K562 (cell line): ENCODE measurements around the gene EML3.

Experiments
- COPS2 ChIP-seq: fragments of 450-650 bp; conservative IDR thresholded peaks from 2 replicates; pipeline ENCODE4 v1.6.1; 2016; ENCODE audit warnings: mild to moderate bottlenecking, moderate library complexity
- CTBP1 ChIP-seq: fragments of 450-650 bp; IDR thresholded peaks from 2 replicates; pipeline ENCODE4 v1.6.1; 2016; ENCODE audit warnings: borderline replicate concordance
- CTCF ChIP-seq, 3 experiments: IDR thresholded peaks in 2 of 3; conservative IDR thresholded peaks in 1 of 3; 2 replicates each; pipeline ENCODE4 v1.5.1; 2011 to 2012; ENCODE audit warnings: low read length in 3 of 3, mild to moderate bottlenecking in 3 of 3, control low read depth in 2 of 3, improper control_type of control experiment in 1 of 3, inconsistent platforms in 1 of 3, low read depth in 1 of 3, mixed read lengths in 1 of 3, moderate library complexity in 1 of 3; ENCODE audit not compliant: insufficient read depth in 2 of 3
- EHMT2 ChIP-seq: fragments of 450-650 bp; IDR thresholded peaks from 2 replicates; pipeline ENCODE4 v1.6.1; 2018; ENCODE audit warnings: antibody characterized with exemption
- FOXM1 ChIP-seq, 2 experiments: fragments of 450-650 bp in 1 of 2; sonication (generic) in 1 of 2; formaldehyde crosslinking in 1 of 2; IDR thresholded peaks; 2 replicates each; pipeline versions ENCODE4 v1.6.1 to v1.9.0; 2017 to 2022; ENCODE audit warnings: low read depth in 2 of 2, mild to moderate bottlenecking in 2 of 2, missing genetic modification reagents in 1 of 2, moderate library complexity in 1 of 2
- NCOA6 ChIP-seq: fragments of 450-650 bp; IDR thresholded peaks from 2 replicates; pipeline ENCODE4 v1.6.1; 2017; ENCODE audit warnings: mild to moderate bottlenecking
- POLR2A ChIP-seq: fragments of 450-650 bp; conservative IDR thresholded peaks from 2 replicates; pipeline ENCODE4 v1.6.1; 2016
- RCOR1 ChIP-seq, 2 experiments: IDR thresholded peaks; 2 replicates each; pipeline ENCODE4 v1.6.1; 2012; ENCODE audit warnings: low read depth in 2 of 2, low read length in 2 of 2, borderline replicate concordance in 1 of 2, improper control_type of control experiment in 1 of 2
- SLC30A9 ChIP-seq: fragments of 250-450 bp; sonication (Bioruptor Pico); IDR thresholded peaks from 2 replicates; pipeline ENCODE4 v1.8.0; 2022; ENCODE audit warnings: mild to moderate bottlenecking, moderate library complexity
- ZBTB40 ChIP-seq, 2 experiments: fragments of 450-650 bp in 1 of 2; sonication (generic) in 1 of 2; formaldehyde crosslinking in 1 of 2; IDR thresholded peaks; 2 replicates each; pipeline versions ENCODE4 v1.7.1 to v1.9.0; 2016 to 2022; ENCODE audit warnings: inconsistent platforms in 1 of 2, mild to moderate bottlenecking in 1 of 2, missing genetic modification reagents in 1 of 2
- ZNF263 ChIP-seq: sonication (generic); formaldehyde crosslinking; IDR thresholded peaks from 2 replicates; pipeline ENCODE4 v1.8.0; 2022; ENCODE audit warnings: mild to moderate bottlenecking, missing genetic modification reagents, borderline replicate concordance
- ZNF384 ChIP-seq: IDR thresholded peaks from 2 replicates; pipeline ENCODE4 v1.6.1; 2012; ENCODE audit warnings: low read depth, low read length, improper control_type of control experiment
- ZNF551 ChIP-seq: fragments of 250-450 bp; sonication (Bioruptor Pico); IDR thresholded peaks from 2 replicates; pipeline ENCODE4 v1.5.0; 2021; ENCODE audit warnings: mild to moderate bottlenecking, moderate library complexity
- ZNF57 ChIP-seq: fragments of 450-650 bp; formaldehyde crosslinking; IDR thresholded peaks from 2 replicates; pipeline ENCODE4 v1.4.0; 2020; ENCODE audit warnings: mild to moderate bottlenecking, moderate library complexity

- TF ChIP-seq EHMT2 (no peak), FOXM1 (IDR thresholded peaks at IDR 0.05; ENCODE audit: low read depth) (no peak), FOXM1 (CRISPR knock-in tag; IDR thresholded peaks at IDR 0.05; ENCODE audit: low read depth) (no peak), COPS2 (no peak), NCOA6 (no peak), CTBP1 (no peak), CTCF (IDR thresholded peaks at IDR 0.05 in 2 of 3, conservative IDR thresholded peaks at IDR 0.05 in 1 of 3; ENCODE audit: insufficient read depth in 2 of 3, low read depth in 1 of 3, low read length in 3 of 3) (no peak), ZNF384 (no peak), ZNF551 (no peak), RCOR1 (IDR thresholded peaks at IDR 0.05; ENCODE audit: borderline replicate concordance in 1 of 2, low read depth in 2 of 2, low read length in 2 of 2) (no peak), ZNF57 (no peak), SLC30A9 (CRISPR knock-in tag) (no peak), ZBTB40 (IDR thresholded peaks at IDR 0.05) (no peak), ZBTB40 (CRISPR knock-in tag; IDR thresholded peaks at IDR 0.05) (no peak), POLR2A (no peak), ZNF263 (CRISPR knock-in tag) (no peak)
These were observed 19.9 kb upstream of the EML3 start for GRCh38 chr11:62632492-62632891.
